ENCODE data around the gene PRSS2. TPM values are rescaled to one million over a fixed set of nuclear protein-coding genes. Genes with fewer than 3 reads are reported as not detected.
A peak's percentile ranks its signal among the peaks of the same experiment; 100 is the strongest.

The PRSS2 gene
- total RNA-seq, 1 donor from 2014 or later = 2.0 TPM

- H3K36me3 Mint-ChIP-seq (ENCODE audit: low read depth, unreplicated experiment) = no peaks in the 10 kb centered on the region
- no peak for DNase-seq (ENCODE audit: low spot score)
- H3K9me3 Mint-ChIP-seq (ENCODE audit: unreplicated experiment) = no peaks in the 10 kb centered on the region
- peak overlapping the region; percentile 87 for H3K4me3 Mint-ChIP-seq (ENCODE audit: unreplicated experiment)
- no peak for TF ChIP-seq CTCF (IDR thresholded peaks at IDR 0.05; ENCODE audit: unreplicated experiment)
- H3K4me1 Mint-ChIP-seq (ENCODE audit: unreplicated experiment) = peaks cover 16% of the 10 kb centered on the region
- no peak overlapping the region for H3K27ac Mint-ChIP-seq (ENCODE audit: unreplicated experiment)
- H3K27me3 Mint-ChIP-seq (ENCODE audit: unreplicated experiment) = peaks cover 18% of the 10 kb centered on the region
These were observed 26.9 kb downstream of the PRSS2 start for GRCh38 chr7:142797391-142798377.

GRCh38 chr7:142798451-142799436 is 28.0 kb downstream of the PRSS2 start:
- Mint-ChIP-seq H3K4me1 (ENCODE audit: unreplicated experiment) (peaks cover 16% of the 10 kb centered on the region), H3K27me3 (ENCODE audit: unreplicated experiment) (peaks cover 21% of the 10 kb centered on the region), H3K27ac (ENCODE audit: unreplicated experiment) (no peak overlapping the region), H3K4me3 (ENCODE audit: unreplicated experiment) (no peak overlapping the region), H3K9me3 (ENCODE audit: unreplicated experiment) (no peaks in the 10 kb centered on the region), H3K36me3 (ENCODE audit: low read depth, unreplicated experiment) (no peaks in the 10 kb centered on the region)
- no peak for DNase-seq (ENCODE audit: low spot score)
- no peak for TF ChIP-seq CTCF (IDR thresholded peaks at IDR 0.05; ENCODE audit: unreplicated experiment)

GRCh38 chr7:142799437-142799835 is 28.7 kb downstream of the PRSS2 start:
- Mint-ChIP-seq H3K4me1 (ENCODE audit: unreplicated experiment) (peaks cover 16% of the 10 kb centered on the region), H3K27ac (ENCODE audit: unreplicated experiment) (no peak overlapping the region), H3K9me3 (ENCODE audit: unreplicated experiment) (no peaks in the 10 kb centered on the region), H3K4me3 (ENCODE audit: unreplicated experiment) (no peak overlapping the region), H3K36me3 (ENCODE audit: low read depth, unreplicated experiment) (no peaks in the 10 kb centered on the region), H3K27me3 (ENCODE audit: unreplicated experiment) (peaks cover 17% of the 10 kb centered on the region)
- no peak for TF ChIP-seq CTCF (IDR thresholded peaks at IDR 0.05; ENCODE audit: unreplicated experiment)
- no peak for DNase-seq (ENCODE audit: low spot score)

GRCh38 chr7:142800088-142800487 is 29.3 kb downstream of the PRSS2 start:
- H3K4me3 Mint-ChIP-seq (ENCODE audit: unreplicated experiment) = no peak overlapping the region
- peaks cover 16% of the 10 kb centered on the region for H3K4me1 Mint-ChIP-seq (ENCODE audit: unreplicated experiment)
- peaks cover 18% of the 10 kb centered on the region for H3K27me3 Mint-ChIP-seq (ENCODE audit: unreplicated experiment)
- H3K27ac Mint-ChIP-seq (ENCODE audit: unreplicated experiment) = no peak overlapping the region
- no peaks in the 10 kb centered on the region for H3K36me3 Mint-ChIP-seq (ENCODE audit: low read depth, unreplicated experiment)
- TF ChIP-seq CTCF (IDR thresholded peaks at IDR 0.05; ENCODE audit: unreplicated experiment) = no peak
- DNase-seq (ENCODE audit: low spot score) = no peak
- H3K9me3 Mint-ChIP-seq (ENCODE audit: unreplicated experiment) = no peaks in the 10 kb centered on the region
